Measurements from ENCODE around the gene IL1F10.

DNA sequence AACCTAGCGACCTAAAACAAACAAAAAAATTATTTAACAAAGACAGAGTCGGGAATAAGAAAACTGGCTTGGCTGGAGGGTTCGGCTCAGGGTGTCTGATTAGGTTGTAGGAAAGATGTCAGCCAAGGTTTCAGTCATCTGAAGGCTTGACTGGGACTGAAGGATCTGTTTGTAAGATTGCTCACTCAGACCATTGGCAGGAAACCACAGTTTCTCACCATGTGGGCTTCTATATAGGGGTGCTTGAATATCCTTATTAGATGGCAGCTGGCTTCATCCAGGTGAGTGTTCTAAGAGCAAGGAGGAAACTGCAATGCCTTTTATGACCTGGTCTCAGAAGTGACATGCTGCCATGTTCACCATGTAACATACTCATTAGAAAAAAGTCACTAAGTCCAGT is 14.1 kb upstream of the IL1F10 start:
- TF ChIP-seq POLR2A (IDR thresholded peaks at IDR 0.05; ENCODE audit: low read depth): no peak
- no peak for TF ChIP-seq POLR2AphosphoS5 (IDR thresholded peaks at IDR 0.05)

Measured in esophagus muscularis mucosa (tissue), 2 donors.